Endothelial cell of umbilical vein (primary cell): Measurements from ENCODE around the gene JPH3.

ENCODE experiments used
- CTCF ChIP-seq, 2 donors: IDR thresholded peaks; 1 replicate in 1 of 2; 2 replicates in 1 of 2; pipeline ENCODE4 v1.5.1; 2011; ENCODE audit warnings: low read length in 2 of 2, mild to moderate bottlenecking in 2 of 2, moderate library complexity in 2 of 2, control low read depth in 1 of 2, inconsistent platforms in 1 of 2, low read depth in 1 of 2; ENCODE audit not compliant: insufficient read depth in 1 of 2; ENCODE audit errors: extremely low read depth in 1 of 2
- EZH2 ChIP-seq: IDR thresholded peaks from 2 replicates; pipeline ENCODE4 v1.6.1; 2012; ENCODE audit warnings: borderline replicate concordance, low read depth, mild to moderate bottlenecking, moderate library complexity, low read length, inconsistent platforms; ENCODE audit not compliant: severe bottlenecking
- FOS ChIP-seq: IDR thresholded peaks from 2 replicates; pipeline ENCODE4 v1.6.1; 2011; ENCODE audit warnings: mild to moderate bottlenecking, low read length, moderate library complexity, borderline replicate concordance; ENCODE audit not compliant: insufficient read depth
- GATA2 ChIP-seq: IDR thresholded peaks from 2 replicates; pipeline ENCODE4 v1.7.0; 2011; ENCODE audit warnings: low read depth, mild to moderate bottlenecking, moderate library complexity, mixed read lengths, low read length; ENCODE audit not compliant: insufficient read length, insufficient read depth
- JUN ChIP-seq: IDR thresholded peaks from 2 replicates; pipeline ENCODE4 v1.6.1; 2011; ENCODE audit warnings: borderline replicate concordance, low read depth; ENCODE audit not compliant: insufficient read length, insufficient read depth
- MAX ChIP-seq: IDR thresholded peaks from 2 replicates; pipeline ENCODE4 v1.6.1; 2011; ENCODE audit not compliant: insufficient read depth, insufficient read length
- POLR2A ChIP-seq: IDR thresholded peaks from 2 replicates; pipeline ENCODE4 v1.6.1; 2012; ENCODE audit warnings: low read depth, mild to moderate bottlenecking, control low read depth, low read length
- POLR2AphosphoS5 ChIP-seq: IDR thresholded peaks from 2 replicates; pipeline ENCODE4 v1.6.1; 2012; ENCODE audit warnings: low read depth, mild to moderate bottlenecking, control low read depth, low read length, moderate library complexity; ENCODE audit not compliant: insufficient read depth

DNA sequence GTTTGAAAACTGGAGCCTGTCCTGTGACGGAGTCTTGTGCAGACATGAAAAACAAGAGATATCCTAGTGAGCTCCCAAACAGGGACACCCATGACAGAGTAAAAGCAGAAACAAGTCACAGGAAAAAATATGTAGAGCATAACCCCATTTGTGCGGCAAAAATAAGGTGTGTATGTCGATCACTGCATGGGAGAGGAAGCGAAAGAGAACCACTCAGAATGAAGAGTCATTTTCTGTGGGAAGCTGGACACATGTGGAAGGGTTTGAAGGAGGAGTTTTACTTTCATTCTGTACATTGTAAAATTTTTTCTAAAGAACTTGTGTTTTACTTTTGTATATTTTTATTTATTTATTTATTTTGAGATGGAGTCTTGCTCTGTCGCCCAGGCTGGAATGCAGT, 72.1 kb downstream of the JPH3 start:
- TF ChIP-seq MAX (no peak), CTCF (IDR thresholded peaks at IDR 0.05; ENCODE audit: extremely low read depth in 1 of 2, insufficient read depth in 1 of 2, low read depth in 1 of 2, low read length in 2 of 2) (no peak), POLR2A (no peak), EZH2 (no peak), POLR2AphosphoS5 (no peak), JUN (no peak), GATA2 (no peak), FOS (no peak)
